Tibial nerve (tissue), 4 donors: ENCODE data around the gene LILRB3. TPM values are rescaled to one million over a fixed set of nuclear protein-coding genes. Genes with fewer than 3 reads are reported as not detected.
A peak's percentile ranks its signal among the peaks of the same experiment; 100 is the strongest.

ENCODE experiments used
- DNase-seq, 2 donors: peaks; one replicate each; pipeline ENCODE4 v3.0.0-alpha.2; 2019; ENCODE audit warnings: low spot score in 2 of 2
- H3K27ac ChIP-seq, 4 donors: fragments of 200-600 bp; sonication (generic) in 3 of 4; one replicate each; pipeline ENCODE4 v1.5.1; 2017 to 2019; ENCODE audit warnings: mild to moderate bottlenecking in 1 of 4
- H3K27me3 ChIP-seq, 2 donors: fragments of 200-600 bp; sonication (generic) in 1 of 2; one replicate each; pipeline versions ENCODE4 v1.5.1 to v1.6.0; 2017 to 2019
- H3K36me3 ChIP-seq, 3 donors: fragments of 200-600 bp; sonication (generic); one replicate each; pipeline ENCODE4 v1.5.1; 2018 to 2019
- H3K4me1 ChIP-seq, 4 donors: fragments of 200-600 bp; sonication (generic) in 3 of 4; one replicate each; pipeline ENCODE4 v1.5.1; 2017 to 2019
- H3K4me3 ChIP-seq, 4 donors: fragments of 200-600 bp; sonication (generic) in 3 of 4; one replicate each; pipeline ENCODE4 v1.5.1; 2017 to 2019; ENCODE audit warnings: mild to moderate bottlenecking in 1 of 4, moderate library complexity in 1 of 4
- H3K9me3 ChIP-seq, 4 donors: fragments of 200-600 bp; sonication (generic) in 3 of 4; one replicate each; pipeline ENCODE4 v1.5.1; 2017 to 2019
- EP300 ChIP-seq, 2 donors: sonication (generic); formaldehyde crosslinking; IDR thresholded peaks; one replicate each; pipeline ENCODE4 v1.6.1; 2017; ENCODE audit warnings: antibody characterized with exemption in 2 of 2, mild to moderate bottlenecking in 1 of 2
- POLR2A ChIP-seq, 2 donors: fragments of 450-650 bp; IDR thresholded peaks; one replicate each; pipeline ENCODE4 v1.6.1; 2017; ENCODE audit warnings: antibody characterized with exemption in 2 of 2, mild to moderate bottlenecking in 2 of 2, moderate library complexity in 2 of 2
- whole genome bisulfite sequencing, 2 donors: methylation state at CpG; one replicate each; pipeline ENCODE4 v1.1.5; 2018; 5-methylcytosine and 5-hydroxymethylcytosine counted together
- total RNA-seq, 4 donors: library from RNA; depleted of rRNA; stranded (reverse); fragments of >200 nt; gene quantifications; one replicate each; pipeline ENCODE4 v1.1.0, GENCODE V29; 2016
- TF ChIP-seq, protein P1 (sequence below), 5 experiments: fragments of 200-600 bp in 3 of 5; fragments of 450-650 bp in 2 of 5; sonication (generic) in 3 of 5; IDR thresholded peaks; one replicate each; pipeline ENCODE4 v1.5.1; 2016 to 2019; ENCODE audit warnings: antibody characterized with exemption in 5 of 5, mild to moderate bottlenecking in 3 of 5, moderate library complexity in 2 of 5

Gene LILRB3
- total RNA-seq, 4 donors from 2014 or later = 4.4 to 98.1 (median 16.5) TPM

DNA sequence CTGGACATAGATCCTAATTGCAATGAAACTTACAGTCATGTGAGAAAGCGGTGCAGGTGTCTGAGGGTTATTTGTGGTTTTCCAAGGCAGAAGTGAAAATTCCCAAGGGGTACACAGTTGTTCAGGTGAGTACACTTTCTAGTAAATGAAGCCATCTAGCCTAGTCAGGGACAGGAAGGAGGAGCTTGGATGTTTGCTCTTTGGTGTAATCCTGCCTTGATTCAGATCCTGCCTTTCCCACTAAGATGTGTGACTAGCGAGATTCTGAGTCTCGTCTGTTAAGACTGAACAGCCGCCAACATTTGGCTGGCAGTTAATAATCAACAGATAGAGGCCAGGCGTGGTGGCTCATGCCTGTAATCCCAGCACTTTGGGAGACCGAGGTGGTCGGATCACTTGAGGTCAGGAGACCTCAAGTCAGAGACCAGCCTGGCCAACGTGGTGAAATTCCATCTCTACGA lies 19.6 kb downstream of the LILRB3 start:
- DNase-seq = no peak
- H3K27me3 ChIP-seq = no peaks in the 10 kb centered on the region
- TF ChIP-seq POLR2A (IDR thresholded peaks at IDR 0.05) (no peak), EP300 (IDR thresholded peaks at IDR 0.05) (no peak)
- TF ChIP-seq, protein P1, sequence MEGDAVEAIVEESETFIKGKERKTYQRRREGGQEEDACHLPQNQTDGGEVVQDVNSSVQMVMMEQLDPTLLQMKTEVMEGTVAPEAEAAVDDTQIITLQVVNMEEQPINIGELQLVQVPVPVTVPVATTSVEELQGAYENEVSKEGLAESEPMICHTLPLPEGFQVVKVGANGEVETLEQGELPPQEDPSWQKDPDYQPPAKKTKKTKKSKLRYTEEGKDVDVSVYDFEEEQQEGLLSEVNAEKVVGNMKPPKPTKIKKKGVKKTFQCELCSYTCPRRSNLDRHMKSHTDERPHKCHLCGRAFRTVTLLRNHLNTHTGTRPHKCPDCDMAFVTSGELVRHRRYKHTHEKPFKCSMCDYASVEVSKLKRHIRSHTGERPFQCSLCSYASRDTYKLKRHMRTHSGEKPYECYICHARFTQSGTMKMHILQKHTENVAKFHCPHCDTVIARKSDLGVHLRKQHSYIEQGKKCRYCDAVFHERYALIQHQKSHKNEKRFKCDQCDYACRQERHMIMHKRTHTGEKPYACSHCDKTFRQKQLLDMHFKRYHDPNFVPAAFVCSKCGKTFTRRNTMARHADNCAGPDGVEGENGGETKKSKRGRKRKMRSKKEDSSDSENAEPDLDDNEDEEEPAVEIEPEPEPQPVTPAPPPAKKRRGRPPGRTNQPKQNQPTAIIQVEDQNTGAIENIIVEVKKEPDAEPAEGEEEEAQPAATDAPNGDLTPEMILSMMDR (IDR thresholded peaks at IDR 0.05) = no peak
- H3K4me1 ChIP-seq = peaks cover 0 to 77% (median 40%) of the 10 kb centered on the region in 4 donors
- peak overlapping the region in 1 of 4 donors; percentile 8 for H3K4me3 ChIP-seq
- WGBS, 2 donors = 65 to 66% methylated on average over 9 of the region's 9 CpGs
- no peaks in the 10 kb centered on the region for H3K9me3 ChIP-seq
- peaks cover 2 to 69% (median 49%) of the 10 kb centered on the region in 3 donors for H3K36me3 ChIP-seq
- no peak overlapping the region for H3K27ac ChIP-seq

- Histone ChIP-seq H3K27ac (no peak overlapping the region), H3K4me3 (peak overlapping the region in 2 of 4 donors; percentile 72 to 76), H3K27me3 (no peaks in the 10 kb centered on the region), H3K9me3 (no peaks in the 10 kb centered on the region), H3K4me1 (peaks cover 0 to 65% (median 34%) of the 10 kb centered on the region in 4 donors), H3K36me3 (peaks cover 2 to 62% (median 41%) of the 10 kb centered on the region in 3 donors)
- TF ChIP-seq EP300 (IDR thresholded peaks at IDR 0.05) = no peak
- TF ChIP-seq, protein P1 (IDR thresholded peaks at IDR 0.05) = no peak
- no peak for TF ChIP-seq POLR2A (IDR thresholded peaks at IDR 0.05)
- no peak for DNase-seq
- 74 to 79% methylated on average over 13 of the region's 13 CpGs for WGBS, 2 donors
Measured at GRCh38 chr19:54201980-54202379, 20.8 kb downstream of the LILRB3 start.

DNA sequence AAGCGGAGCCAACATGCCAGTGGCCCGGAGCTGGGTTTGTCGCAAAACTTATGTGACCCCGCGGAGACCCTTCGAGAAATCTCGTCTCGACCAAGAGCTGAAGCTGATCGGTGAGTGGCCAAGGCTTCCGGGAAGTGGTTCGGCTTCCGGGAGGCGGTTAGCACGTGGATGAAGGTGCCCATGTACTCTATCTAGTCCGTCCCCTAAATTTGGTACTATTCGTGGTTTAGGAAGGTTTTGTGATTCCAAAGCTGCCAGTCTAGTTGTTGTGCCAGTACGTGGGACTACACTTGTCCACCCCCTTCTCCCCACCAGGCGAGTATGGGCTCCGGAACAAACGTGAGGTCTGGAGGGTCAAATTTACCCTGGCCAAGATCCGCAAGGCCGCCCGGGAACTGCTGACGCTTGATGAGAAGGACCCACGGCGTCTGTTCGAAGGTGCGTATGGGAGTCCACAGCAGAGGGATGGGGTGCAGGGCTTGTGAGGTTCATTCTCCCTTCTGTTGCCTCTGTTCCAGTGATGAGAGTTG lies 21.6 kb downstream of the LILRB3 start:
- 3 to 5% methylated on average over 11 to 28 of the region's 28 CpGs for WGBS, 2 donors
- peaks cover 2 to 55% (median 35%) of the 10 kb centered on the region in 3 donors for H3K36me3 ChIP-seq
- no peaks in the 10 kb centered on the region for H3K9me3 ChIP-seq
- H3K27me3 ChIP-seq = no peaks in the 10 kb centered on the region
- no peak for DNase-seq
- H3K27ac ChIP-seq = peak overlapping the region; percentile 93 to 98 (median 95)
- peaks cover 0 to 57% (median 34%) of the 10 kb centered on the region in 4 donors for H3K4me1 ChIP-seq
- H3K4me3 ChIP-seq = peak overlapping the region; percentile 66 to 76 (median 73)
- no peak for TF ChIP-seq POLR2A (IDR thresholded peaks at IDR 0.05)

DNA sequence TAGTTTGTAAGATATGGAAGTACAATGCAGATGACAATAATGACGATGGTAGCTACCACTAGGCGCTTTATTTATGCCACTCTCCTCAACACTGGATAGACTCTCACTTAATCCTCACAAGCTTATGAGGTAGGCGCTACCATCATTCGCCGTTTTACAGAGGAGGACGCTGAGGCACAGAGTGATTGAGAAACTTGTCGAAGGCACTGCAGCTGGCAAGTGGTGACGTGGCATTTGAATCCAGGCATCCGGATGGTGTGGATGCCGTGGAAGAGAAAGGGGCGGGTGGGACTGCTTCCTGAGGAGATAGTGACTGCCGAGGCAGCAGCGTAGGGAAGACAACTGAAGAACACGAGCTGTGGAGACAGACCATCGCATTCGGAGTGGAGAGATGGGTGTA lies 23.4 kb downstream of the LILRB3 start:
- no peak for TF ChIP-seq EP300 (IDR thresholded peaks at IDR 0.05)
- TF ChIP-seq POLR2A (IDR thresholded peaks at IDR 0.05) = no peak
- TF ChIP-seq, protein P1 (IDR thresholded peaks at IDR 0.05) = no peak
- 92 to 93% methylated on average over 16 of the region's 16 CpGs for WGBS, 2 donors
- Histone ChIP-seq H3K36me3 (peaks cover 2 to 49% (median 24%) of the 10 kb centered on the region in 3 donors), H3K4me1 (peaks cover 0 to 39% (median 28%) of the 10 kb centered on the region in 4 donors), H3K27ac (no peak overlapping the region), H3K9me3 (no peaks in the 10 kb centered on the region), H3K4me3 (no peak overlapping the region), H3K27me3 (no peaks in the 10 kb centered on the region)
- DNase-seq = no peak

DNA sequence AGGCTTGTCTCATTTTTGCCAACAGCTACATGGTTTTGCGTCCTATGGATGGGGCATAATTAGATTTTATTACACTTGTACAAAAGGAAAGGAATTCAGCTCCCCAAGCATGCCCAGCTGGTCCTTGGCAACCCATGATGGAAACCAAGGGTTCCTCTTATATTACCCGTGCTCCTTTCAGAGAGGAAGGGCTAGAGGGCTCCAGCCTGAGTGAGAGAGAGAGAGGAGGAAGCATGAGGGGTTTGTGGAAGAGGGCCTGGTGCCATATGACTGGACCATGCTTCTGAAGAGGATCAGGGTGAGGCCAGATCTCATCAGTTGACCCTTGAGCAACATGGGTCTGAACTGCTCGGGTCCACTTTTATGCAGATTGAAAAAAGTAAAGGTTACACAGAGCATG lies 25.7 kb downstream of the LILRB3 start:
- Histone ChIP-seq H3K27me3 (no peaks in the 10 kb centered on the region), H3K36me3 (peaks cover 0 to 42% (median 12%) of the 10 kb centered on the region in 3 donors), H3K4me3 (no peak overlapping the region), H3K27ac (no peak overlapping the region), H3K4me1 (peaks cover under 1 to 22% (median 13%) of the 10 kb centered on the region in 4 donors), H3K9me3 (no peaks in the 10 kb centered on the region)
- no peak for DNase-seq
- no peak for TF ChIP-seq POLR2A (IDR thresholded peaks at IDR 0.05)
- TF ChIP-seq EP300 (IDR thresholded peaks at IDR 0.05) = no peak
- TF ChIP-seq, protein P1 (IDR thresholded peaks at IDR 0.05) = no peak
- WGBS, 2 donors = 77 to 81% methylated on average over 3 of the region's 3 CpGs
